Vein endothelial cell (primary cell): ENCODE results near the gene KREMEN2. TPM values are rescaled to one million over a fixed set of nuclear protein-coding genes. Genes with fewer than 3 reads are reported as not detected.

Experiments used
- small RNA-seq: library from RNA; depleted of rRNA; stranded (forward); fragments of <200 nt; gene quantifications from one replicate; pipeline ENCODE3, GENCODE V24; 2012
- total RNA-seq: library from RNA; depleted of rRNA; stranded (reverse); fragments of >200 nt; gene quantifications from 2 replicates; pipeline ENCODE4 v1.2.3, GENCODE V29; 2012

KREMEN2 gene
- not detected in 2 replicates for total RNA-seq

DNA sequence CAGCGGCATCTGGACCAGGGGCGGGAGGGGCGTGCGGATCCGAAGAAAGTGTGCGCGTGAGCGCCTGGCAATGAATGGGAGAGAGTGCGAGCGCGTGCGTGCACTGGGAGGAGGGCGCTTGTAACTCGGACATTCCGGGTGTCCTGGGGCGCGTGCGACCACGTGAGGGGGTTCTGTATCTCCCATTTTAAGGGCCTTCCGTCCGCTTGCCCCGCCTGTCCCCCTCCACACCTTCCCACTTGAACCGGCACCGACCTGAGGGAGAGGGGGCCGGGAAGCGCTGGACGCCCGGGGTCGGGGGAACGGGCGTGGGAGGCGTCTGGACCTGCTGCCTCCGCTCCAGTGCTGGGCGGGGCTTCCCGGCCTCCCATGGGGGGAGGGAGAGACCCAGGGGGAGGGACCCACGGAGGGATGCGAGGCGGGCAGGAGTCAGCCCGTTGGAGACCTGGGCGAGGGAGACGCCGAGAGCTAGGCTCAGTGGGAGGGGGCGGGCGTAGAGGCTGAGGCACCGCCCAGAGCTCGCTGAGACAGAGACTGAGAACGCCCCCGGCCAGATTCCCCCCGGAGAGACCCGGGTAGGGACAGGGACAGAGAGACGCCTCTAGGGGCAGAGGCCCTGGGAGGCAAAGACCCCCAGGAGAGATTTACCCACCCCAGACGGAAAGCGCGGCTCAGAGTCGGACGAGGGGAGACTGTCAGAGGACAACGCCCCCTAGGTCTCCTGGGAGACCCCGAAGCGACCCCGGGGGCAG, at the start of gene KREMEN2:
TSS of gene KREMEN2 (plus strand) at position 553 of the 752 bp plus-strand sequence. CDS start 246 bp downstream, outside the sequence.

GRCh38 chr16:2968738-2969544, 4.9 kb downstream of the KREMEN2 start, which contains the start of gene PAQR4:
PAQR4 (plus strand) TSS chr16:2969348; CDS start chr16:2969675, 327 bp downstream.

DNA sequence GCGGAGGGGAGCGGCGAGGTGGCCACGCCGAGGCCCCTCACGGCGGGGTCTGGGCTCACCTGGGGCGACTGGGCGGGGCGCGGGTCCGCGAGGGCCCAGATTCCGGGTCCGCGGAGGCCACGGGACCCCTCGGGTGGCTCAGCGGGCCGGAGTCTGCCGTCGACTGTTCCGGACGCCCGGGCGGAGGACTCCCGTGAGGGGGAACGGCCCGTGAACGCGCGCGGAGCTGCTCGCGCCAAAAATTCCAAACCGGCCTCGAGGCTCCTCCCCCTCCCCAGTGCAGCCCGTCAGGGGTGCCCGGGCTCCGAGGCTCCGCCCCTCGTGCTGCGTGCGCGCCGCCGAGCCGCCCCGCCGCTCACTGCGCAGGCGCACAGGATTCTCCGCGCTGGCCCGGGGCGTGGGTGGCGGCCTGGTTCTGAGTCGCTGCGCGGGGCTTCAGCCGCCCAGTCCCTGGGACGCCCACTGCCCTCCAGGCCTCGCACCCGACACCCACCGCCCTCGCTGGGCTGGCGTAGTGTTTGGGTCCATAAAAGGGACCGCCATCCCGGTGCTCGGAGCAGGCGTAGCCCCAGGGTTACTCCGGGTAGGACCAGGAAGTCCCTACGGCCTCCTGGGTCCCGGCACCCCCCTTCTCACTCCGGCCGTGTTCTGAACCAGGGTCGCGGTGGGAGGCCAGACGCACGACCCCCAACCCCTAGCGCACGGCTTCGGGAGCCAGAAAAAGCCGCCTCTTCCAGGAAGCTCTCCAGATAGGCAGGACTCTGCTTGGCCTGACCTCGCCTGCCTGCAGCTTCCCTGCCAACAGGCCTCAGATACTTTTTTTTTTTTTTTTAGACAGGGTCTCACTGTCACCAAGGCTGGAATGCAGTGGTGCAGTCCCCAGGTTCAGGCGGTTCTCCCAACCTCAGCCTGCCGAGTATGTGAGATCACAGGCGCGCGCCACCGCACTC, 16.4 kb downstream of the KREMEN2 start, which contains the start of gene PKMYT1:
TSS of gene PKMYT1 (minus strand) at position 220 of the 950 bp plus-strand sequence. CDS start 789 bp downstream, outside the sequence.

DNA sequence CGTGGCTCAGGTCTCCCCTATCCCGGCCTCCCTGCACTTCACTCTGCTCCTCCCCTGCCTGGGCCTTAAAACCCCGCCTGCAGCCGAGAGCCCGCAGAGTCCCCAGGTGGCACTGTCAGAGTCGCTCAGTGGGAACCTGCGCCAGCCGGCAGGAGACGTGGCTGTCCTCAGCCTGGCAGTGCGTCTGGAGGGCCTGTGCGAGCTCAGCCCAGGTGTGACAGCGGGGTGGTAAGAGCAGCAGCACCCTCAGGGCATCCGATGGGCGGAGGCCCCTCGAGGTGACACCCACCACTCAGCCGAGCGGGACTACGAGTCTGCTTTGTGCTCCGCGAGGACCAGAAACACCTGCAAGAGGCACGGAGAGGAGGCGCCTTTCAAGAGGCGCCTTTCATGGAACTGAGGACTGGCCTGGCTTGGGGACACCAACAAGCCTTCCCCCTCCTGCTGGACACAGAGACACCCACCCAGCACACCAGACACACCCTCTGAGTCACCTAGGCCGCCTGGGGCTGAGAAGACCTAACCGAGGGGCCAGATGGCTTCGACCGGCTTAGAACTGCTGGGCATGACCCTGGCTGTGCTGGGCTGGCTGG, 48.8 kb downstream of the KREMEN2 start, which contains the start of gene CLDN9:
TSS of gene CLDN9 (plus strand) at position 96 of the 593 bp plus-strand sequence. CDS start at position 536, 440 bp downstream.

Small RNA genes lying within 50 kb of the gene (small RNA-seq; reads per million reads assigned to genes)
- gene LINC00514 = not detected

Other genes starting within 250 kb of the KREMEN2 start
- under 0.01 and 1.1 TPM in 2 replicates for gene PRSS27, start 244.1 kb upstream of the KREMEN2 start, total RNA-seq
- gene SRRM2, start 211.6 kb upstream of the KREMEN2 start, total RNA-seq = 90.4 and 114 TPM in 2 replicates
- gene ELOB, start 187.0 kb upstream of the KREMEN2 start, total RNA-seq = 231 and 236 TPM in 2 replicates
- gene PRSS33, start 176.7 kb upstream of the KREMEN2 start, total RNA-seq = not detected in 2 replicates
- not detected in 2 replicates for gene PRSS41, start 165.8 kb upstream of the KREMEN2 start, total RNA-seq
- gene PRSS21, start 147.0 kb upstream of the KREMEN2 start, total RNA-seq = 0.33 and 1.2 TPM in 2 replicates
- 0.33 TPM in 1 of 2 replicates, not detected in the other for gene ZG16B, start 134.0 kb upstream of the KREMEN2 start, total RNA-seq
- not detected in 2 replicates for gene PRSS22, start 106.1 kb upstream of the KREMEN2 start, total RNA-seq
- gene FLYWCH2, start 81.1 kb upstream of the KREMEN2 start, total RNA-seq = 44.9 and 49.0 TPM in 2 replicates
- 26.0 and 37.6 TPM in 2 replicates for gene FLYWCH1, start 52.3 kb upstream of the KREMEN2 start, total RNA-seq
- 11.8 and 13.9 TPM in 2 replicates for gene PAQR4, start 5.1 kb downstream of the KREMEN2 start, total RNA-seq
- gene PKMYT1, start 16.2 kb downstream of the KREMEN2 start, total RNA-seq = 9.6 and 11.4 TPM in 2 replicates
- gene CLDN9, start 48.6 kb downstream of the KREMEN2 start, total RNA-seq = not detected in 2 replicates
- gene CLDN6, start 53.9 kb downstream of the KREMEN2 start, total RNA-seq = under 0.01 TPM in 1 of 2 replicates, not detected in the other
- gene TNFRSF12A, start 56.1 kb downstream of the KREMEN2 start, total RNA-seq = 116 and 149 TPM in 2 replicates
- 6.8 and 19.9 TPM in 2 replicates for gene HCFC1R1, start 59.7 kb downstream of the KREMEN2 start, total RNA-seq
- gene THOC6, start 59.8 kb downstream of the KREMEN2 start, total RNA-seq = 24.8 and 35.3 TPM in 2 replicates
- gene BICDL2, start 72.7 kb downstream of the KREMEN2 start, total RNA-seq = not detected in 2 replicates
- gene MMP25, start 82.3 kb downstream of the KREMEN2 start, total RNA-seq = under 0.01 and 0.10 TPM in 2 replicates
- gene IL32, start 101.4 kb downstream of the KREMEN2 start, total RNA-seq = 101 and 214 TPM in 2 replicates
- not detected in 2 replicates for gene ZSCAN10, start 135.0 kb downstream of the KREMEN2 start, total RNA-seq
- 21.4 and 35.3 TPM in 2 replicates for gene ZNF205, start 148.3 kb downstream of the KREMEN2 start, total RNA-seq
- 4.8 and 5.6 TPM in 2 replicates for gene ZNF213, start 170.8 kb downstream of the KREMEN2 start, total RNA-seq
- 0.33 TPM in 1 of 2 replicates, not detected in the other for gene OR1F1, start 223.9 kb downstream of the KREMEN2 start, total RNA-seq